GM18909 (cell line): Measurements from ENCODE around the gene RUFY3.
A peak's percentile ranks its signal among the peaks of the same experiment; 100 is the strongest.
"Not testable (repeated sequence)": the region's sequence is repeated elsewhere in the genome, so short reads cannot be mapped to it uniquely, and the experiment has no call there.

ENCODE experiments used
- ATAC-seq: cut with Tn5 transposase; IDR thresholded peaks from one replicate; pipeline ENCODE4 v1.9.1; 2021; ENCODE audit warnings: mild to moderate bottlenecking; ENCODE audit not compliant: unreplicated experiment, poor library complexity

RUFY3 gene

GRCh38 chr4:70704931-70705182, 16.9 kb upstream of the RUFY3 start:
- peak; percentile 39 for ATAC-seq

DNA sequence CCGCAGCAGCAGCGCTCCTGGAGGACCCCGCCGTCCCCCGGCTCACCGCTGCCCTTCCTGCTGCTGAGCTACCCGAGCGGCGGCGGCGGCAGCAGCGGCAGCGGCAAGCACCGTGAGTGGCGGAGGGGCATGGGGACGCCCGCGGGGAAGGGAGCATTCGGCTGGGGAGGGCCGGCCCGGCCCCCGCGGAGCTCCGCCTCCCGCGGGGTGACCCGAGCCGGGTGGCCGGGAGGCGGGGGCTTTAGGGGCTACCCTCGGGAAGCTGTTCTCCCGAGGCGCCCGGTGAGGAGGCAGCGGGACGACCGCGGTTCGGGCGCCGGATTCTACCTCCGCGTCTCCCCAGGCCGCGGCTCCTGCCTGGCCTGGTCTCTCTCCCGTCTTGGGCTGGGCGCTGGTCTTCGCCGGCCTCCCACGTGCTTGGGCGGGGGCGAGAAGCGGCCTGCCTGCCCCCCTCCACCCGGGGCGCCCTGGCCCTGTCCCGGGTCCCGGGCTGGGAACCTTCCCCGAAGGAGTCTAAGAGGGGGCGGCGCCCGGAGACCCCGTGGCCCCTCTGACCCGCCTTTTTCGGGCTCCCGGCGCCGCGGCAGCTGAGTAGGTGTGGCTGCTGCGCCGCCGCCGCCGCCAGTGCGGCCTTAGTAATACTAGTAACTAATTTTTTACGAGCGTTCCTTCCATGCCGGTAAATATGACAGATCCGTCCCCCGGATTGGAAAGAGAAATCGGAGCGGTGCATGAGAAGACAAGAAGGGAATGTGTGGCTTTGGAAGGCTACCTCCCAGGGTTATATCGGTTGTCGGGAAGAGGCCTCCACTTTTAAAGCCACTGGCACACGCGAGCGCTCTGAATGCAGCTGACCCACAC, 16.4 kb upstream of the RUFY3 start:
- peak; percentile 66 for ATAC-seq

- ATAC-seq, result no peak
Measured at GRCh38 chr4:70706044-70706461, 15.7 kb upstream of the RUFY3 start.

GRCh38 chr4:70706516-70706915, 15.2 kb upstream of the RUFY3 start:
- no peak for ATAC-seq

GRCh38 chr4:70709611-70710205, 12.1 kb upstream of the RUFY3 start:
- no peak for ATAC-seq

- ATAC-seq, result no peak
Measured at GRCh38 chr4:70711599-70711998, 10.2 kb upstream of the RUFY3 start.

GRCh38 chr4:70712150-70712549, 9.6 kb upstream of the RUFY3 start:
- ATAC-seq, result no peak

GRCh38 chr4:70712604-70713452, 8.9 kb upstream of the RUFY3 start:
- peak; percentile 5 for ATAC-seq

GRCh38 chr4:70713453-70714078, 8.2 kb upstream of the RUFY3 start:
- ATAC-seq, result peak; percentile 38

DNA sequence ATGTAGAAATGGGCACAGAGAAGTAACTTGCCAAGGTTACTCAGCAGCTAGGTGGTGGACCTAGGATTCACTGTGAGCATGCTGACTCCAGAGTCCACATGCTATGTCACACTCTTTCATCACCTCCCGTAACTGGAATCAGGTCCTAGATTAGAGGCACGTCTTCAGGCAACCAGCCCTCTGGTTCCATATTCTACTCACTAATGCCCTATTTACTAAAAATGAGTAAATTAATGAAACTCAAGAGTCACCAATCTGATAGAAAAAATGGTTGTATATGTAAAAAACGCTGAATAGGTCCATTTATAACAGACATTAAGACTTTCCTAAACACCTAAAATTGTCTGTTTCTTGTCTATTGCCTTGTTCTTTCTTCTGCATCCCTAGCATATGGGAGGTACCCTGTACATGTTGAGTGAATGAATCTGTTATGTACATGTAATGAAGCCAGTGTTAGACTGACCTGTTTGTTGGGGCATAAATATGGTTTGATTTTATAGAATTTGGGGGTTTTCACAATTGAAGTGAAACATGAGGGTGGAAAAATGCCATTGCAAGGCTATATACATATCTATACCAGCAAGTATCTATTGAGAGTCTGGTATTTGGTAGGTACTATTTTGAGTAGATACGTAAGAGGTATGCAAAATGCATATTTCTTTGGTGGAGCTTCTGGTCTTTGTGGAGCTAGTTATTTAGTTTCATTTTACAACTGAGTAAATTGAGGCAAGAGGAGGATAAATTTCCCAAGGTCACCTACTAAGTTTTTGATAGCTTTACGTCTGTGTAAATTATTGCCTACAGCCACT, 7.5 kb upstream of the RUFY3 start:
- ATAC-seq, result peak; percentile 64

GRCh38 chr4:70715097-70715496, 6.7 kb upstream of the RUFY3 start:
- ATAC-seq, result peak; percentile 9

GRCh38 chr4:70718811-70719604, 2.8 kb upstream of the RUFY3 start:
- no peak for ATAC-seq

DNA sequence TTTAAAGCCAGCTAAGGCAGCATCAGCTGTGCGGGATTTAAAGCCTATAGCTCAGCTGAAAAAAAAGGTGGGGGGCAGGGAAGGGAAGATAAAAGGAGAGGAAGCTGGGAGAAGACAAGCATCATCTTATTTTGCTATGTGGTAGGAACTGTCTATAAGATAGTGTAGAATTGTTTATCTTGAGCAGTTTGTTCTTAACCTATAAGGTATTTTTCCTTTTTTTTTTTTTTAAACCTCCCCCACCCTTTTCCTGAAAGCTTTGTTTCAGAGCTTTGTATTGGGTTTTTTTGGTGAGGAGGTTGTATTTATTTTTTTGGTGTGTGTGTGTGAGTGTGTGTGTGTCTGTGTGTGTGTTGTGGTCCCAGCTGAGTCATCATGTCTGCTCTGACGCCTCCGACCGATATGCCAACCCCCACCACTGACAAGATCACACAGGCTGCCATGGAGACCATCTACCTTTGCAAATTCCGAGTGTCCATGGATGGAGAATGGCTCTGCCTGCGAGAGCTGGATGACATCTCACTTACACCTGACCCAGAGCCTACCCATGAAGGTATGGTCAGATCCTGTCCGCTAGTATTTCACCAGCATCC, 531 bp downstream of the RUFY3 start:
- ATAC-seq, result no peak

DNA sequence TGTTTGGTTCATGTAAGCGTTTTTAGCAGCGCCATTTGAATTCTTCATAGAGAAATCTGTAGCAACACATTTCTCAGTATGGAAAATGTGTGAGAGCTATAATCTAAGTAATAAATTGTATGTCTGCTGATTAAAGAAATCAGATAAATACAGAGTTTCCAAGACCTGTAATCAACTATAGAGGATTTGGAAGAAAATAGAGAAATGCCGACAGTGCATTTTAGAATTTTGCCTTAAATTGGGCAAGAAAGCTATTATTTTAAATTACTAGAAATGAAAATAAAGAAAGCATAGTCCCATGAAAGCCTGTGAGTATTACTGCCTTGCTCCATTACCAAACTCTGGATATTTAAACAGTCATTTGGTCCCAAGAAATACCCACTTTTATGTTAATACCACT, 2.7 kb downstream of the RUFY3 start:
- no peak for ATAC-seq

DNA sequence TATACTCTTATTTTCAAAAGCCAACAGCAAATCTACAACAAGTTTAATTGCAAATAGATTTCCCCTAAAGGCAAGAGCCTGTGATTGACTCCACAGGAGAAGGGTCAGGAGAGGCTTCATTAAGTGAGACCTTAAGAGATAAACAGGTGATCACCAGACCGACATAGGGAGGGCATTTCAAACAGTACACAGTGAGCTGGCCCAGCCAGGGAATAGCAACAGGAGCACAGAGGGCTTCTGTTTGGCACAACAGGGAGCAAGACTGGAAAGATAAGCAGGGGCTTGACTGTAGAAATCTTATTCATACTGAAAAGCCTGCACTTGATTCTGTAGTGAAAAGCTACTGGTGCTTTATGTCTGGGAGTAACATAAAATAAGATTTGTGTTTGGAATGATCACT, 3.9 kb downstream of the RUFY3 start:
- no peak for ATAC-seq

DNA sequence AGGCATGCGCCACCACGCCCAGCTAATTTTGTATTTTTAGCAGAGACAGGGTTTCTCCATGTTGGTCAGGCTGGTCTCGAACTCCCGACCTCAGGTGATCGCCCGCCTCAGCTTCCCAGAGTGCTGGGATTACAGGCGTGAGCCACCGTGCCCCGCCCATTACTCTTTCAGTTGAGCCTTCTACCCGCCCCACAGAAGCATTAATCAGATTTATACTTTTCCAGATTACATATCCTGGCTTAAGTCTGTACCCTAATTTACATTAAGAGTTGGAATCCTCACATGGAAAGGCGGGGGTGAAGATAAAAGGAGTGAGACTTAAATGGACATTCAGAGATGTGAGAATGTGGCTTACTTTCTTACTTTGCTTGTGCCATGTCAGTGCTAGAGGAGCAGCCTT, 4.8 kb downstream of the RUFY3 start:
- ATAC-seq, result not testable (repeated sequence)

DNA sequence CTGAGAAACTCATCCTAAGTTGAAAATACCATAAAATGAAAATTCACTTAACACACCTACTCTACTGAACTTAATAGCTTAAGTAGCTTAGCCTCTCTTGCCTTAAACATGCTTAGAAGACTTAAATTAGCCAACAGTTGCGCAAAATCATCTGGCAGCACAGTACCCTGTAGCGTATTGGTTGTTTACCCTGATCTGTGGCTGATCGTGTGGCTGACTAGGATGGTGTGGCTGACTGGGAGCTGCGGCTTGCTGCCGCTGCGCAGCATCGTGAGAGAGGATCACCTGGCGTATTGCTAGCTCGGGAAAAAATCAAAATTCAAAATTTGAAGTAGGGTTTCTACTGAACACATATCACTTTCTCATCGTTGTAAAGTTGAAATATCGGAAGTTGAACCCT, 6.3 kb downstream of the RUFY3 start:
- ATAC-seq, result no peak

DNA sequence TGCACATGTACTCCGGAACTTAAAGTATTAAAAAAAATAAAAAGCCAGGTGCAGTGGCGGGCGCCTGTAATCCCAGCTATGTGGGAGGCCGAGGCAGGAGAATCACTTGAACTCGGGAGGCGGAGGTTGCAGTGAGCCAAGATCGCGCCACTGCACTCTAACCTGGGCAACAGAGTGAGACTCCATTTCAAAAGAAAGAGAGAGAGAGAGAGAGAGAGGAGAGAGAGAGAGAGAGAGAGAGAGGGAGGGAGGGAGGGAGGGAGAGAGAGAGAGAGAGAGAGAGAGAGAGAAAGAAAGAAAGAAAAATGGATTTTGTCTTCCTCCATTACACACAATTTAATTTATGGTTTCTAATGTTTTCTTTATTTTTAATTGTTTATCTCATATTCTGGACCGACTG, 11.1 kb downstream of the RUFY3 start:
- not testable (repeated sequence) for ATAC-seq
